MM.1S (cell line): ENCODE results near the gene GCNT3.

ENCODE experiments used
- DNase-seq: peaks from one replicate; pipeline ENCODE4 v3.0.0-alpha.2; 2015
- H2AFZ ChIP-seq: fragments of 300-600 bp; sonication (generic); 2 replicates; pipeline ENCODE4 v1.6.0; 2016; ENCODE audit warnings: antibody characterized with exemption, low read length
- H3F3A ChIP-seq: fragments of 300-600 bp; sonication (generic); 2 replicates; pipeline ENCODE4 v1.6.1; 2016; ENCODE audit warnings: mild to moderate bottlenecking, antibody characterized with exemption, low read length, moderate library complexity, mixed read lengths; ENCODE audit not compliant: insufficient read depth
- H3K27ac ChIP-seq: fragments of 300-600 bp; sonication (generic); 2 replicates; pipeline ENCODE4 v1.5.1; 2016; ENCODE audit warnings: mild to moderate bottlenecking, low read length
- H3K27me3 ChIP-seq: fragments of 300-600 bp; sonication (generic); replicated peaks from 2 replicates; pipeline ENCODE4 v1.6.0; 2016; ENCODE audit warnings: low read length; ENCODE audit not compliant: insufficient read depth
- H3K36me3 ChIP-seq: fragments of 300-600 bp; sonication (generic); replicated peaks from 2 replicates; pipeline ENCODE4 v1.6.1; 2016; ENCODE audit warnings: mild to moderate bottlenecking, low read length, mixed read lengths; ENCODE audit not compliant: insufficient read depth
- H3K4me1 ChIP-seq: fragments of 300-600 bp; sonication (generic); 2 replicates; pipeline ENCODE4 v1.6.1; 2016; ENCODE audit warnings: low read length, mixed read lengths
- H3K4me2 ChIP-seq: fragments of 300-600 bp; sonication (generic); 2 replicates; pipeline ENCODE4 v1.6.0; 2016; ENCODE audit warnings: low read depth, low read length
- H3K4me3 ChIP-seq: fragments of 300-600 bp; sonication (generic); 2 replicates; pipeline ENCODE4 v1.5.1; 2016; ENCODE audit warnings: low read length, mixed read lengths
- H3K79me2 ChIP-seq: fragments of 300-600 bp; sonication (generic); 2 replicates; pipeline ENCODE4 v1.6.1; 2016; ENCODE audit warnings: mixed run types, low read length, mixed read lengths
- H3K9ac ChIP-seq: fragments of 300-600 bp; sonication (generic); 2 replicates; pipeline ENCODE4 v1.6.1; 2016; ENCODE audit warnings: low read length, mixed read lengths
- H3K9me2 ChIP-seq: fragments of 300-600 bp; sonication (generic); replicated peaks from 2 replicates; pipeline ENCODE4 v1.6.1; 2016; ENCODE audit warnings: mild to moderate bottlenecking, low read length, mixed read lengths; ENCODE audit not compliant: insufficient read depth
- H3K9me3 ChIP-seq: fragments of 300-600 bp; sonication (generic); replicated peaks from 2 replicates; pipeline ENCODE4 v1.6.1; 2016; ENCODE audit warnings: mild to moderate bottlenecking, low read length, mixed read lengths; ENCODE audit not compliant: insufficient read depth
- H4K20me1 ChIP-seq: fragments of 300-600 bp; sonication (generic); 2 replicates; pipeline ENCODE4 v1.6.1; 2016; ENCODE audit warnings: mild to moderate bottlenecking, low read length, moderate library complexity, mixed read lengths; ENCODE audit not compliant: insufficient read depth
- CTCF ChIP-seq: fragments of 300-600 bp; sonication (generic); IDR thresholded peaks from 2 replicates; pipeline ENCODE4 v1.5.1; 2016; ENCODE audit warnings: antibody characterized with exemption, low read length, mixed read lengths
- EZH2 ChIP-seq: fragments of 300-600 bp; sonication (generic); optimal IDR thresholded peaks from 2 replicates; pipeline ENCODE3; 2017; ENCODE audit warnings: low read depth, mild to moderate bottlenecking, antibody characterized with exemption, low read length, mixed read lengths
- EZH2phosphoT487 ChIP-seq: fragments of 300-600 bp; sonication (generic); IDR thresholded peaks from 2 replicates; pipeline ENCODE4 v1.6.1; 2018; ENCODE audit warnings: antibody characterized with exemption, low read length

GCNT3 gene

GRCh38 chr15:59662260-59662659 lies 50.7 kb downstream of the GCNT3 start:
- H2AFZ ChIP-seq = no peak overlapping the region
- DNase-seq = no peak
- peaks cover 5% of the 10 kb centered on the region; the same call in 1 of the 2 replicates for H3K36me3 ChIP-seq
- TF ChIP-seq EZH2 (no peak), EZH2phosphoT487 (no peak), CTCF (no peak)
- H3K4me2 ChIP-seq = no peak overlapping the region
- no peaks in the 10 kb centered on the region for H3K27me3 ChIP-seq
- peaks cover 2% of the 10 kb centered on the region for H3F3A ChIP-seq
- H3K4me1 ChIP-seq = no peaks in the 10 kb centered on the region
- H3K79me2 ChIP-seq = peaks cover under 1% of the 10 kb centered on the region
- H3K4me3 ChIP-seq = no peak overlapping the region
- no peaks in the 10 kb centered on the region for H3K9me3 ChIP-seq
- no peaks in the 10 kb centered on the region for H4K20me1 ChIP-seq
- H3K9ac ChIP-seq = no peak overlapping the region
- H3K9me2 ChIP-seq = no peaks in the 10 kb centered on the region
- H3K27ac ChIP-seq = no peak overlapping the region

- no peak for DNase-seq
- Histone ChIP-seq H3K9ac (no peak overlapping the region), H3K4me1 (no peaks in the 10 kb centered on the region), H3K27ac (no peak overlapping the region), H3K9me2 (no peaks in the 10 kb centered on the region), H3K36me3 (peaks cover 26% of the 10 kb centered on the region; the same call in 1 of the 2 replicates), H2AFZ (no peak overlapping the region), H3K79me2 (no peaks in the 10 kb centered on the region), H3K4me2 (no peak overlapping the region), H3K4me3 (no peak overlapping the region), H3K27me3 (no peaks in the 10 kb centered on the region), H3K9me3 (no peaks in the 10 kb centered on the region), H4K20me1 (no peaks in the 10 kb centered on the region), H3F3A (no peaks in the 10 kb centered on the region)
- TF ChIP-seq EZH2phosphoT487 (no peak), CTCF (no peak), EZH2 (no peak)
Observed at GRCh38 chr15:59668556-59668955, 57.0 kb downstream of the GCNT3 start.
